Activated T-helper 2 cell treated with anti-CD3 and anti-CD28 coated beads, Interferon-gamma antibody, Interleukin-2, Interleukin-4, amounts not matched to agents 10 μg/mL and 5 μg/mL and 100 μg/mL, durations not matched to agents 14 hours and 24 hours and 36 hours (primary cell): Measurements from ENCODE around the gene ABHD1. TPM values are rescaled to one million over a fixed set of nuclear protein-coding genes. Genes with fewer than 3 reads are reported as not detected.
"Not testable (repeated sequence)": the region's sequence is repeated elsewhere in the genome, so short reads cannot be mapped to it uniquely, and the experiment has no call there.

Experiments used
- DNase-seq: peaks from one replicate; pipeline ENCODE4 v3.0.0; 2021; ENCODE audit warnings: low spot score
- H3K27ac Mint-ChIP-seq: one replicate; pipeline ENCODE4 v1.8.0; 2021; ENCODE audit warnings: mixed read lengths
- H3K27me3 Mint-ChIP-seq: one replicate; pipeline ENCODE4 v1.8.0; 2021; ENCODE audit warnings: low read depth, mixed read lengths
- H3K36me3 Mint-ChIP-seq: one replicate; pipeline ENCODE4 v1.8.0; 2021; ENCODE audit warnings: low read depth, mixed read lengths
- H3K4me1 Mint-ChIP-seq: one replicate; pipeline ENCODE4 v1.8.0; 2021; ENCODE audit warnings: low read depth, mixed read lengths
- H3K4me3 Mint-ChIP-seq: one replicate; pipeline ENCODE4 v1.8.0; 2021; ENCODE audit warnings: low read depth, mild to moderate bottlenecking, moderate library complexity, mixed read lengths
- H3K9me3 Mint-ChIP-seq: one replicate; pipeline ENCODE4 v1.8.0; 2021; ENCODE audit warnings: mixed read lengths
- intact Hi-C: fragments of 100-400 bp; cut with micrococcal nuclease; formaldehyde crosslinking; loops from one replicate; pipeline ENCODE4 v1.15.1; 2023
- total RNA-seq: library from RNA; stranded (reverse); gene quantifications from 2 replicates; pipeline ENCODE4 v1.2.3, GENCODE V29; 2022

ABHD1 gene
- total RNA-seq, result 1.2 and 1.5 TPM in 2 replicates

GRCh38 chr2:27123302-27124150 is at the start of gene ABHD1:
Gene ABHD1 (plus strand): TSS chr2:27123815. CDS start chr2:27123949, 134 bp downstream.
- intact Hi-C loops, result loop anchor here (1.0 kb wide), 1 partner anchor 11 kb away; the partner anchor contains the start of gene PREB
- Mint-ChIP-seq H3K27me3 (peaks cover 30% of the 10 kb centered on the region), H3K4me3 (peak within 1 kb of the TSS; percentile 80), H3K9me3 (no peaks in the 10 kb centered on the region), H3K36me3 (no peaks in the 10 kb centered on the region), H3K27ac (peak within 1 kb of the TSS; percentile 62), H3K4me1 (peaks cover 17% of the 10 kb centered on the region)
- peak; percentile 58 for DNase-seq

- intact Hi-C loops, result no loop called here
- no peaks in the 10 kb centered on the region for H3K9me3 Mint-ChIP-seq
- peak overlapping the region; percentile 80 for H3K27ac Mint-ChIP-seq
- H3K36me3 Mint-ChIP-seq, result peaks cover 10% of the 10 kb centered on the region
- no peaks in the 10 kb centered on the region for H3K27me3 Mint-ChIP-seq
- no peak for DNase-seq
- peaks cover 46% of the 10 kb centered on the region for H3K4me1 Mint-ChIP-seq
- H3K4me3 Mint-ChIP-seq, result no peak overlapping the region
These were observed 48.7 kb upstream of the ABHD1 start for GRCh38 chr2:27074738-27075565.

DNA sequence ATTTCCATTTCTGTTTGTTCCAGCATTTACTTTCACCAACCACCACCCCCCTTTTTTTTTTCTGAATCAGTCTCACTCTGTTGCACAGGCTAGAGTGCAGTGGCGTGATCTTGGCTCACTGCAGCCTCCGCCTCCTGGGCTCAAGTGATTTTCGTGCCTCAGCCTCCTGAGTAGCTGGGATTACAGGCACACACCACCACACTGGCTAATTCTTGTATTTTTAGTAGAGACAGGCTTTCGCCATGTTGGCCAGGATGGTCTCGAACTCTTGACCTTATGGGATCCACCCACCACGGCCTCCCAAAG is 48.1 kb upstream of the ABHD1 start:
- H3K27me3 Mint-ChIP-seq, DNase-seq, intact Hi-C loops, H3K4me3 Mint-ChIP-seq, H3K9me3 Mint-ChIP-seq, H3K36me3 Mint-ChIP-seq: not testable (repeated sequence)
- Mint-ChIP-seq H3K27ac (peak overlapping the region; percentile 80), H3K4me1 (peaks cover 45% of the 10 kb centered on the region)

DNA sequence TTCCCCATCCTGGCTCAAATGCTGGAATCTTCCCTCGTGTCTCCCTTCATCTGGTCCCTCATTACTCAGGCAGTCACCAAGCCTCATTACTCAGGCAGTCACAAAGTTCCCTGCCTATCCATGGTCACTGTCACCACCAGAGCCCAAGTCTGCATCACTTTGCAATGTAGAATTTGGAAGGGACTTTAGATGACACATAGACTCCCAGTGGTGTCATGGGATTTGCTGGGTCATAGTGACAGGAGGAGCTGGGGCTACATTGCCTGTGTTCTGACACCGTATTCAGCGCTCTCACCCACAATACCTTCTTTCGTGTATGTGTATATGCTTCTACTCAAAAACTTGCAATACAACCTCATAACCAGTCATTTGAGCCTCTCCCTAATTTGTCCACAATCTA is 47.3 kb upstream of the ABHD1 start:
- H3K4me1 Mint-ChIP-seq, result peaks cover 50% of the 10 kb centered on the region
- H3K27me3 Mint-ChIP-seq, result no peaks in the 10 kb centered on the region
- DNase-seq, result no peak
- intact Hi-C loops, result no loop called here
- H3K27ac Mint-ChIP-seq, result peak overlapping the region; percentile 73
- H3K4me3 Mint-ChIP-seq, result no peak overlapping the region
- H3K36me3 Mint-ChIP-seq, result no peaks in the 10 kb centered on the region
- no peaks in the 10 kb centered on the region for H3K9me3 Mint-ChIP-seq

DNA sequence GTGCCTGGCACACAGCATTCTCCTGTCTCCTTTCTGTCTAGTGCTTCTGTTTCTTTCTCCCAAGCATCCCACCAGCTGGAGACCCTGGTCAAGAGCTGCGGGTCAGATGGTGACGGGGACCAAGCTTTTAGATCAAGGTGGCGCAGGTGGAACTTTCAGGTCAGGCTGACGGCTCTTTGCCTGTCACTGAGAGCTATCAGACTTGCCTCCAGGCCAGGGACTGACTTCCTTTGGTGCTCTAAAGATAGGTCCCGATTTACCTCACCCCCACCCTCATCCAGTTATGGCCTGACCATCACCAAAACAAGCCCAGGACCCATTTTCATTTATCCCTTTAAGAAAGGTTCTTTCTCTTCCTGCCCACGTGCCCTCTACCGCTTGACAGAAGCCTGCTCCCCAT is 46.4 kb upstream of the ABHD1 start:
- Mint-ChIP-seq H3K27me3 (no peaks in the 10 kb centered on the region), H3K27ac (no peak overlapping the region), H3K4me3 (no peak overlapping the region), H3K36me3 (no peaks in the 10 kb centered on the region), H3K9me3 (no peaks in the 10 kb centered on the region), H3K4me1 (peaks cover 52% of the 10 kb centered on the region)
- DNase-seq, result no peak
- intact Hi-C loops, result no loop called here

- no peaks in the 10 kb centered on the region for H3K9me3 Mint-ChIP-seq
- no peak within 1 kb of the TSS for H3K27ac Mint-ChIP-seq
- no peak within 1 kb of the TSS for H3K4me3 Mint-ChIP-seq
- H3K27me3 Mint-ChIP-seq, result no peaks in the 10 kb centered on the region
- intact Hi-C loops, result no loop called here
- no peak for DNase-seq
- peaks cover 43% of the 10 kb centered on the region for H3K4me1 Mint-ChIP-seq
- H3K36me3 Mint-ChIP-seq, result no peaks in the 10 kb centered on the region
These were observed 45.1 kb upstream of the ABHD1 start, which contains the start of gene EMILIN1 for GRCh38 chr2:27078267-27079194. Gene EMILIN1 (plus strand): TSS chr2:27078615. CDS start chr2:27079066, 451 bp downstream.

DNA sequence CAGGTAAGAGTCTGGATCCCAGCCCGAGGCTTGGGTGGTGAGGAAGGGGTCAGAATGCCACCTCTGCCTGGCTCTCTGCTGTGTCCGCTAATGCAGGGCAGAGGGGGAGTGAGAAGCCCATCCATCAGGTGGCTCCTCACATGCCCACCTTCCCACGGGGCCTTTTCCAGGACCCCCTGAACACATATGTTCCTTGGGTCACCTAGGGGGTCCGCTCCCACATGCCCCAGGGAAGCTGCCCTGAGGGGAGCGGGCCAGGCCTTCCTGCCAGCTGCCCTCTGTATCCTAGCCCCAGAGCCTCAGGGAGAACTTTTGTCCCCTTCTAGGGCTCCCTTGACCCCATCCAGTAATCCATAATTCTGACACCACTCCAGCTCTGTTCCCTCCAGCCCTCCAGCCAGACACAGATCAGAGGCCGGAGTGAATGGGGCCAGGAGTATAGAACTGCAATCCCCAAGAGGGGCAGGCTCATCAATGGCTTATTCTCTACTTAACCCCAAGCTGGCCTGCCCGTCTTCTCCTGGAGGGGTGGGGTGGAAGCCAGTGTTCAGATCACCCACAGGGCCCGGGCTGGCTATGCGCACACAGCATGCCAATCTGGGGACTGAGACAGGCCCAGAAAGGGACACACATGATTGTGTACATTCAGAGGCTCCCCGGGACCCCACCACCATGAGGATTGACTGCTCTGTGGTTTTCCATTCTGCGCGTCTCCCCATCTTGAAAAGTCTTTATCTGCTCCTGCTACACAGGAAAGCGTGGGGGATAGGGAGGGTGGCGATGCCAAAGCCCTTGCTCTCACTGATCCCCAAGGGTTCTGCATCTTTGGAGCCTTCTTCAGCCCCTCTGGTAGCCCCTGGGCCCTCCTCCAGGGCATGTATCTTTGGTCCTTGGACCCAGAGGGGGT is 44.1 kb upstream of the ABHD1 start:
- Mint-ChIP-seq H3K27ac (peak overlapping the region; percentile 14), H3K4me1 (peaks cover 40% of the 10 kb centered on the region), H3K4me3 (no peak overlapping the region), H3K27me3 (no peaks in the 10 kb centered on the region), H3K9me3 (no peaks in the 10 kb centered on the region), H3K36me3 (no peaks in the 10 kb centered on the region)
- no peak for DNase-seq
- intact Hi-C loops, result loop anchor here (5.0 to 10.0 kb wide), 2 partner anchors 115 to 293 kb away; partner anchors contain the start of genes EIF2B4 and SNX17

DNA sequence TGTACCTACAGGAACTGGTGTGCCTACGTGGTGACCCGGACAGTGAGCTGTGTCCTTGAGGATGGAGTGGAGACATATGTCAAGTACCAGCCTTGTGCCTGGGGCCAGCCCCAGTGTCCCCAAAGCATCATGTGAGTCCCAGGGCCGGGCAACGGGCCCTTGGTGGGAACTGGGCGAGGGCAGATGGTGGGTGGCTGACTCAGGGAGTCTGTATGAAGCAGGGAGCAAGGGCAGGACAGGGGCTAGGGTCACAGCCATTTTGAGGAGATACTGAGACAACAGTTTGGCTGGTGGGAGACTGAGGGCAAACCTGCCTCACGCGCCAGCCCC is 43.5 kb upstream of the ABHD1 start:
- no peaks in the 10 kb centered on the region for H3K36me3 Mint-ChIP-seq
- intact Hi-C loops, result loop anchor here (5.0 to 10.0 kb wide), 2 partner anchors 115 to 292 kb away; partner anchors contain the start of genes EIF2B4 and SNX17
- H3K27ac Mint-ChIP-seq, result peak overlapping the region; percentile 48
- DNase-seq, result no peak
- no peaks in the 10 kb centered on the region for H3K9me3 Mint-ChIP-seq
- peak overlapping the region; percentile 18 for H3K4me3 Mint-ChIP-seq
- peaks cover 35% of the 10 kb centered on the region for H3K4me1 Mint-ChIP-seq
- H3K27me3 Mint-ChIP-seq, result no peaks in the 10 kb centered on the region

GRCh38 chr2:27080603-27080936 is 43.0 kb upstream of the ABHD1 start:
- Mint-ChIP-seq H3K36me3 (no peaks in the 10 kb centered on the region), H3K27me3 (no peaks in the 10 kb centered on the region), H3K4me3 (no peak overlapping the region), H3K27ac (peak overlapping the region; percentile 93), H3K4me1 (peaks cover 35% of the 10 kb centered on the region), H3K9me3 (no peaks in the 10 kb centered on the region)
- intact Hi-C loops, result loop anchor here (5.0 to 10.0 kb wide), 2 partner anchors 116 to 292 kb away; partner anchors contain the start of genes EIF2B4 and SNX17
- no peak for DNase-seq

DNA sequence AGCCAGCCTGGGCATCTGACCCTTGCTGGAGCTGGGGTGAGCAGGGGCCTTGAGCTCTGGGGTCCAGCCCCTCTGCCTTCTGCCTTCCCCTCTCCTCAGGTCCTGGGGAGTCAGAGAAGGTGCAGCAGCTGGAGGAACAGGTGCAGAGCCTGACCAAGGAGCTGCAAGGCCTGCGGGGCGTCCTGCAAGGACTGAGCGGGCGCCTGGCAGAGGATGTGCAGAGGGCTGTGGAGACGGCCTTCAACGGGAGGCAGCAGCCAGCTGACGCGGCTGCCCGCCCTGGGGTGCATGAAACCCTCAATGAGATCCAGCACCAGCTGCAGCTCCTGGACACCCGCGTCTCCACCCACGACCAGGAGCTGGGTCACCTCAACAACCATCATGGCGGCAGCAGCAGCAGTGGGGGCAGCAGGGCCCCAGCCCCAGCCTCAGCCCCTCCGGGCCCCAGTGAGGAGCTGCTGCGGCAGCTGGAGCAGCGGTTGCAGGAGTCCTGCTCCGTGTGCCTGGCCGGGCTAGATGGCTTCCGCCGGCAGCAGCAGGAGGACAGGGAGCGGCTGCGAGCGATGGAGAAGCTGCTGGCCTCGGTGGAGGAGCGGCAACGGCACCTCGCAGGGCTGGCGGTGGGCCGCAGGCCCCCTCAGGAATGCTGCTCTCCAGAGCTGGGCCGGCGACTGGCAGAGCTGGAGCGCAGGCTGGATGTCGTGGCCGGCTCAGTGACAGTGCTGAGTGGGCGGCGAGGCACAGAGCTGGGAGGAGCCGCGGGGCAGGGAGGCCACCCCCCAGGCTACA is 41.4 kb upstream of the ABHD1 start:
- H3K36me3 Mint-ChIP-seq, result no peaks in the 10 kb centered on the region
- H3K4me3 Mint-ChIP-seq, result no peak overlapping the region
- no peak overlapping the region for H3K27ac Mint-ChIP-seq
- H3K4me1 Mint-ChIP-seq, result peaks cover 30% of the 10 kb centered on the region
- no peaks in the 10 kb centered on the region for H3K27me3 Mint-ChIP-seq
- no peak for DNase-seq
- H3K9me3 Mint-ChIP-seq, result no peaks in the 10 kb centered on the region
- intact Hi-C loops, result loop anchor here (1.0 to 10.0 kb wide), 5 partner anchors 11 to 290 kb away; partner anchors contain the start of genes AGBL5, EIF2B4, OST4 and SNX17
